Hepatic stellate cell (primary cell): ENCODE results near the gene ANO2.

Experiments used
- DNase-seq: peaks from one replicate; pipeline ENCODE4 v3.0.0; 2011; ENCODE audit warnings: low spot score

The ANO2 gene

GRCh38 chr12:5945071-5946008, at the start of gene ANO2:
Gene ANO2 (minus strand): TSS chr12:5945259. CDS start chr12:5945217, 42 bp downstream.
- no peak for DNase-seq

- DNase-seq = no peak
Measured at GRCh38 chr12:5989621-5990020, 44.6 kb upstream of the ANO2 start.

DNA sequence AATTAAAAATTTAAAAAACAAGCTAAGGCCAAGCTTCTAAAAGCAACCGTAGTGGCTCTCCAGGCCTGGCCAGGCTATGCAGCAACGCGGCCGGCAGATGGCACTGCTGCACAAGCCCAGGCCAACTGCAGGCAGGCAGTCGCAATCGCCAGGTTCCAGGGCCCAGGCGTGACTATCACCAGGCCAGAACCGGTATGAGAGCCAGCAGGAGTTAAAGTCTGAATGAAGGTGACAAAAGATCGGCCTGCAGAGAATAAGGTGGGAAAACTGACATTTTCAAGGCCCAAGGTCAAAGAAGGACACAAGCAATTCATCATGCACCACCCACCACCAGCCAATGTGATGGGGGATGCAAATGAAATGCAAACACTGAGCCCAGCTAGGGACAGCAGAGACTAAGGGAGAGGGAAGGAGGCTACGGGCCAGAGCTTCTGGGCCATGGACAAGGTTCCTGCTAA, 43.6 kb upstream of the ANO2 start:
- DNase-seq = peak; percentile 83

- DNase-seq = no peak
Measured at GRCh38 chr12:5988088-5988487, 43.0 kb upstream of the ANO2 start.

DNA sequence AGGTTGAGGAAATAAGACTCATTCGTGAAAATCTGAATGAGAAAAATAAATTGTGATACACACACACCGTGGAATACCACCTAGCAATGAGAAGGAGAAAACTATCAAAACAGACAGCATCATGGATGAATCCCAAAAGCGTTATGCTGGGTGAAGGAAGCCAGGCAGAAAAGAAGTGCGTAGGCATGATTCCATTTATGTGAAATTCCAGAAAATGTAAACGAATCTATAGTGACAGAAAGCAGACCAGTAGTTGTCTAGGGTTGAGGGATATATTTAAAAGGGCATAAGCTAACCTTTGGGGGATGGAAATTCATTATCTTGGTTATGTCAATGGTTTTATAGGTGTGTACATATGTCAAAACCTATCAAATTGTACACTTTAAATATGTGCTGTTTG, 42.5 kb upstream of the ANO2 start:
- no peak for DNase-seq

DNA sequence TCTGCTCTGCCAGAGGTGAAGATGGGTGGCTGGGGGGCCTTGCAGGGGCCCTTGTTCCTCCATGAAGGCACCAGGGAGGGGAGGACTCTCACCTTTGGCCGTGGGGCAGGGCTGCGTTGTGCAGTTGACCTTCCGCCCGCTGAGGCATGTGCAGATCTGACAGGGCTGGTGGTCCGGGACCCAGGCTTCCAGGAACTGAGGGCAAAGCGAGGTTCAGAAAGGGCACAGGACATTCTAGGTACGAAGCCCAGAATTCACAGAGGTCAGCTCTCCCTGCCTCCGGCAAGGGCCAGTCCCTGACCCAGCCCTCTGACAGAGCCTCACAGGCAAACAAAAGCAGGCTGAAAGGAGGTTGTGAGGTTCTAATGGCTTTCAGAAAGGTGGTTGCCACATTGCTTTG, 40.4 kb upstream of the ANO2 start:
- DNase-seq = no peak

- no peak for DNase-seq
Measured at GRCh38 chr12:5984873-5985272, 39.8 kb upstream of the ANO2 start.

DNA sequence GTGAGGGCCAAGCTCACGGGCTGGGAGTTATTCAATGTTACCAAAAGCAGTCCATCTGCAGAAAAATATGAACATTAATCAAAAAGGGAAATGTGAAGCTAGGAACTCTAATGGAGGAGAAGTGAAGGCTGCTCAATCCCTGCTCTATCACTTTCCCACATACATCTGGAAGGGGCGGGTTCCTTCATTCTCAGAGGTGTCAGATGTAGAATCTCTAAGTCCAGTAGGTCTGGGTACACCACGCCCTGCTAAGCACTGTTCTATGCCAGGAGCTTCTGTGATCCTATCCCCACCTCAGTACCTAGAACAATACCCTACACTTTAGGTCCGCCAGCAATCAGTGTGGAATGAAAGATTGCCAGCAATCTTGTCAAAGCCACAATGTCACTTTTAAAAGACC, 37.0 kb upstream of the ANO2 start:
- DNase-seq = no peak

DNA sequence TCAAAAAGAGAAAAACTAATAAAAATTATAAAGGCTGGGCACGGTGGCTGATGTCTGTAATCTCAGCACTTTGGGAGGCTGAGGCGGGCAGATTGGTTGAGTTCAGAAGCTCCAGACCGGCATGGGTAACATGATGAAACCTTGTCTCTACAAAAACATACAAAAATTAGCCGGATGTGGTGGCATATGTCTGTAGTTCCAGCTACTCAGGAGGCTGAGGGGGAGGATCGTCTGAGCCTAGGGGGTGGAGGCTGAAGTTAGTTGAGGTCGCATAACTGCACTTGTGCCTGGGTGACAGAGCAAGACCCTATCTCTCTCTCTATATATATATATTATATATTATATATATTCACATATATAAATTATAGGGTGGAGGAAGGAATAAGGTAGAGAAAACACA, 32.5 kb upstream of the ANO2 start:
- no peak for DNase-seq

- DNase-seq = no peak
Measured at GRCh38 chr12:5976711-5977110, 31.7 kb upstream of the ANO2 start.

DNA sequence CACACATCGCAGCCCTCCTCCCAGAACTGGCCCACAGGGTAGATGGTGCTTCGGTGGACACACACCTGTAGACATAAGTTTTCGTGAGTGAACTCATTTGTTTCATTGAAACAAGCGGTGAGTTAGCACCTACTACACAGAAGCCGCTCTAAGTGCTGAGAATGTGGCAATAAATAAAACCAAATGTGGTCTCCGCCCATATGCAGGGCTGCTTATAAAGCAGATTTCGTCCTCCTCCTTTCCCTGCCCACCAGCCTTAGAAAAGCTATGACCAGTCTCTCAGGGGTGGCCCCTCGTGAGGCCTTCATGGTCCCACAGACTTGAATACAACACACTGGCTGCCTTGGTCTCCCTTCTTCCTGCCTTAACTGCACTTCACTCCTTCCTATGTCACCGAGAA, 31.1 kb upstream of the ANO2 start:
- no peak for DNase-seq

- no peak for DNase-seq
Measured at GRCh38 chr12:5973461-5974115, 28.5 kb upstream of the ANO2 start.

DNA sequence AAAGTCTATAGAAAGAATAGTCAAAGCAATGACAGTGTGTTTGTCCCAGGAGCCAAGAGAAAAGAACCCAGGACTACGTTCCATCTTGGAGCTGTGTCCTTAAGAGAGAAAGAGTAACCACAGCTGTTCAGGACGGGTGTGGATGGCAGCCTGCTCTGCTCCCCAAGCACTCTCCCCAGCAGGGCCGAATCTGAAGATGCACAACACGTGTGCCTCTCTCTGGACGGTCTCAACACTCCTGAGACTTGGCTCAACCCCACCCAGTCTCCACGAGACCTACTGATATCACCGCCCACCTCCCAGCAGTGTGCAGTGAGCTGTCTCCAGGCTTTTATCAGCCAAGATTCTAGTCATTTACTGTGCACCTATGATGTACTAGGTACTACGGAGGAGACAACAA, 27.3 kb upstream of the ANO2 start:
- DNase-seq = no peak

GRCh38 chr12:5971194-5971850, 26.3 kb upstream of the ANO2 start:
- DNase-seq = no peak

- peak; percentile 40 for DNase-seq
Measured at GRCh38 chr12:5969974-5970690, 25.1 kb upstream of the ANO2 start.

DNA sequence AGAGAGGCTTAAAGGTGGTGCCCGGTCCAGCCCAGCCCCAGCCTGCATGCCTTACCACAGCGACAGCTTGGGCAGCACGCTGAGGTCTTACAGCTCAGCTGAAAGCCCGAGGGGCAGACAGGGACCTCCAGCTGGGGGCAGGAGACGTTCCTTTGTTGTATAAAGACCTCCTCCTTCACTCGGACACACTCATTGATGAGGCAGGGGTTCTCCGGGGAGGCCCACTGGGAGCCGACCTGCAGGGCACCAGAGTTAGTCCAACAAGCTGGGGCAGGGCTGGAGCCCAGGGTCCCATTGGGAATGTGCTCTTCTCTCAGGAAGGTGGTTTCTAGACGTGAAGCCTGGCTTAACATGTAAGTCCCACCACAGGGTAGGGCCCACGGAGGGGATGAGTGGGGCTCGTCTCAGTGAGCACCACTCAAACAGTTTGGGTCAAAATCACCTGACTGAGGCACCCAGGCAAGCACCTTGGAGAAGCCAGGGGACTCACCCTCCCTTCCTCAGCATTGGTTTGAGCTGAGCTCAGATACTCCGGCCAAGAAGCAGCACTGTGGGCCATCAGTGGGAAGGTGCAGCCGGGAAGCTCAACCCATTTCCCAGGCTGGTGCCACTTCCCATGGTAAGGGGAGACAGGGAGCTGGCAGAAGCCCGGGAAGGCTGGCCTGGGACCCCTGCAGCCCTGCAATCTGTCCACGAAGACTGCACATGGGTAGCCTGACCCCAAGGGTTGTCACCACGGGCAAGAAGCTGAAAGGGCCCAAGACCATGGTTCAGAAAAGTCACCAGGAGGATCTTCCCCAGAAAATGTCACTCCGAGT, 24.3 kb upstream of the ANO2 start:
- no peak for DNase-seq

DNA sequence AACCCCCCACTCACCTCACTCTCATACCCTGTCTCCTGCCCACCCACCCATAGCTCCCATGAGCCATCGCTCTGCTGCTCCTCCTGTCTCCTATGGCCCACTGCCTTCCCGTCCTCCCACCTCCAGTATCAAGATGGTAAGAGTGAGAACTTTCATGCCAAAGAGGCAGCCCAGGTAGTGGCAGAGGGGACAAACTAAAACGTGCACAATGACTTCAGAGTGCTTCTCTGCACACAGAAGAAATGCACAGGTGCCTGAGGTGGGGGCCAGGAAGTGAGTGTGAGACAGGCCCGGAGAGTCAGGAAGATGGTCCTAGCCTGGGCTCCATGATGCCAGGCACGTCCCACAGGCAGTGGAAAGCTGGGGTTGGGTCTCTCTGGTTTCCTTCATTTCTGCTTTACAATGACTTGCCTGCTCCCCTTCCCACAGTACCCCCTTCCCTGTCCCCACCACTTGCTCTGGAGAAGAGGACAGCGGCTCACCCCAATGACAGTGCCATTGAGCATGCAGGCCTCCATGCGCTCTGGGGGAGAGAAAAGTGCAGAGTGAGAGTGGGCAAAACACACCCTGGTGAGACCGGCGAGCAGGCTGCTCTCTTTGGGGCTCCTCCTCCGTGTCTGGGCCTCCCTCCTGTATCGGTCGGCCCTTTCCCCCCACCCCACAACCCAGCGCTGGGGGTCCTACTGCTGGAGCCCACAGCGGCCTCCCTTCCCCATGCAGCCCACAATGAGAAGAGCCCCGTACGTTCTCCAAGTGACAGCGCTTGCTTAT, 22.8 kb upstream of the ANO2 start:
- DNase-seq = no peak

DNA sequence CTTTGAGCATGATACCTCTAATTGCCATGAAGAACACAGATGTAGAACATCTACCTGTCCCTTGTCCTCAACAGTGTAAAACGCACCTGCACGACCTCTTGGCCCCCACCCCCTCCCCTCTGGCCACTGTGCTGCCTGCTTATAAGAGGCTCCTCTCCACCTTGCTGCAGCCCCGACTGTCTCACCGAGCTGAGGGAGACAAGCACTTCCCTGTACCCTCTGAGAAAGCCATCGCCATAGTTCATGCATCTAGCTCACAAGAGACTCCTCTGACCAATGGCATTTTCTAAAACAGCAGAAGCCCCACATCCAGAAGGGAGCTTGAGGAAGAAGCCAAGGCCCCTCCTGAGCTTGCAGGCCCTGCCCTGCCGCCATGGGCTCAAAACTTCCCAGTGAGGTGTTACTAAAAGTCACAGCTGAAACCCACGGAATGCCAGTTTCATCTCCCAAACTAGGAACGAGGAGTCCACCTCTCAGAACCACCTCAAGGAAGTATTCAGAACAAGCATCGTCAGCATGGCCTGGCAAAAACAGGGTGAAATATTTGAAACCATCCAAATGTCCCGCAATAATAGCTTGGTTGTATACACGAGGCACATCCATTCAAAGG, 21.5 kb upstream of the ANO2 start:
- DNase-seq = no peak

GRCh38 chr12:5965950-5966383, 20.9 kb upstream of the ANO2 start:
- DNase-seq = peak; percentile 69
